HuH-7.5 (cell line): Measurements from ENCODE around the gene SLC1A5.
"Not testable (repeated sequence)": the region's sequence is repeated elsewhere in the genome, so short reads cannot be mapped to it uniquely, and the experiment has no call there.

Experiments used
- DNase-seq: peaks from one replicate; pipeline ENCODE4 v3.0.0; 2011; ENCODE audit warnings: low spot score

The SLC1A5 gene

DNA sequence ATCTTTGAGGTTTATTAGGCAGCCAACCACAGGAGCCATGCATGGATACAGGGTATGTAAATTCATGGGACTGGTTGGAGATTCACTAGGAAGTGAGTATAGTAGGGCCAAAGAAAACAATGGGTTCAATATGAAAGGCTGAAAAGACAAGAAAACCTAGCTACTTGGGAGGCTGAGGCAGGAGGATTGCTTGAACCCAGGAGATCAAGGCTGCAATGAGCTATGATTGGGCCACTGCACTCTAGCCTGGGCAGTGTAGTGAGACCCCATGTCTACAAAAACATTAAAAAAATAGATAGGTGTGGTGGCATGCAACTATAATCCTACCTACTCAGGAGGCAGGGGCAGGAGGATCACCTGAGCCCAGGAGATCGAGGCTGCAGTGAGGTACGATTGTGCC is 10.3 kb upstream of the SLC1A5 start:
- no peak for DNase-seq

DNA sequence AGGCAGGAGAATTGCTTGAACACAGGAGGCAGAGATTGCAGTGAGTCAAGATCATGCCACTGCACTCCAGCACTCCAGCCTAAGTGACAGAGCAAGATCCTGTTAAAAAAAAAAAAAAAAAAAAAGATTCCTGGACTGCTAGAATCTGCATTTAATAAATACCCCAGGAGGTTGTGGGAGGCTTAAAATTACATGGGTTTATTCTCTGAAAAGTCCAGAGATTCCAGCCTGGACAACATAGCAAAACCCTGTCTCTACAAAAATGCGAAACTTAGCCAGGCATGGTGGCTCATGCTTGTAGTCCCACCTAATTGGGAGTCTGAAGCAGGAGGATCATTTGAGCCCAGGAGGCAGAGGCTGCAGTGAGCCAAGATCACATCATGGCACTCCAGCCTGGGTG is 9.5 kb upstream of the SLC1A5 start:
- no peak for DNase-seq

DNA sequence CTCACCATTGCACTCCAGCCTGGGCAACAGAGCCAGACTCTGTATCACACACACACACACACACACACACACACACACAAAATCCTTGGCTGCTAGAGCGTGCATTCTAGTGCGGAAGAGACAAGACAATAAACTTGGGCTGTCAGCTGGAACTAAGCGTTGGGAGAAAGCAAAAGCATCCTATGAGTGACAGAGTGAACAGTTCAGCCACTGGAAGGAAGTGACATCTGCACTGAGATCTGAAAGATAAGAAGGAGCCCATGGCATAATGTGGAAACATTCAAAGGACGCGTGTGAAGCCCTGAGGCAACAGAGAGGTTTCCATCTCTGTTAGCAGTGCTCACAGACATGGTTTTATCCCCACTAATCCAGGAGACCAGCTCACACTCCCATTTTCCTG is 3.5 kb upstream of the SLC1A5 start:
- no peak for DNase-seq

DNA sequence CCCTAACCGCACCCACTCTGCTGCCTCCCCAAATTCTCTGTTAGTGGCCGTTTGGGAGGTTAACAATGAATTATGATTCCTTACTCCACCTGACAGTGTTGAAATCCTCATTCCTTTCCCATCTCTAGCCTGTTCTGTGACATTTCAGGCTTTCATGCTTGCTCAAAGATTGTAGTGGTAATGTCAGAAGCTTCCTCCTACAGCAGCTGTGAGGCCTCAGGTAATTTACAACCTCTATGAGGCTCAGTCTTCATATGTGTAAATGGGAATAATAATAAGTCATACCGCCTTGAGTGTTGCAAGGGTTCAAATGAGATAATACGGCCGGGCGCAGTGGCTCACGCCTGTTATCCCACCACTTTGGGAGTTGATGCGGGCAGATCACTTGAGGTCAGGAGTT is 977 bp upstream of the SLC1A5 start:
- no peak for DNase-seq

DNA sequence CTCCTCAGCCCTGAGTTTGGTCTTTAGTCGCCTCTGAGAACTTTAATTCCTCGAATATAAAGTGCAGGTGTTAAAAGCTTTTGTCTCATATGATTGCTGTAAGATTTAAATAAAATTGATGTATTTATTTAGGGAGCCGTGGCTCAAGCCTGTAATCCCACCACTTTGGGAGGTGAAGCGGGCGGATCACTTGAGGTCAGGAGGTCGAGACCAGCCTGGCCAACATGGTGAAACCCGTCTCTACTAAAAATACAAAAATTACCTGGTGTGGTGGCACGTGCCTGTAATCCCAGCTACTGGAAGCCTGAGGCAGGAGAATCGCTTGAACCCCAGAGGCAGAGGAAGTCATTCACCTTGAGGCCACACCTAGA is 559 bp upstream of the SLC1A5 start:
- no peak for DNase-seq

DNA sequence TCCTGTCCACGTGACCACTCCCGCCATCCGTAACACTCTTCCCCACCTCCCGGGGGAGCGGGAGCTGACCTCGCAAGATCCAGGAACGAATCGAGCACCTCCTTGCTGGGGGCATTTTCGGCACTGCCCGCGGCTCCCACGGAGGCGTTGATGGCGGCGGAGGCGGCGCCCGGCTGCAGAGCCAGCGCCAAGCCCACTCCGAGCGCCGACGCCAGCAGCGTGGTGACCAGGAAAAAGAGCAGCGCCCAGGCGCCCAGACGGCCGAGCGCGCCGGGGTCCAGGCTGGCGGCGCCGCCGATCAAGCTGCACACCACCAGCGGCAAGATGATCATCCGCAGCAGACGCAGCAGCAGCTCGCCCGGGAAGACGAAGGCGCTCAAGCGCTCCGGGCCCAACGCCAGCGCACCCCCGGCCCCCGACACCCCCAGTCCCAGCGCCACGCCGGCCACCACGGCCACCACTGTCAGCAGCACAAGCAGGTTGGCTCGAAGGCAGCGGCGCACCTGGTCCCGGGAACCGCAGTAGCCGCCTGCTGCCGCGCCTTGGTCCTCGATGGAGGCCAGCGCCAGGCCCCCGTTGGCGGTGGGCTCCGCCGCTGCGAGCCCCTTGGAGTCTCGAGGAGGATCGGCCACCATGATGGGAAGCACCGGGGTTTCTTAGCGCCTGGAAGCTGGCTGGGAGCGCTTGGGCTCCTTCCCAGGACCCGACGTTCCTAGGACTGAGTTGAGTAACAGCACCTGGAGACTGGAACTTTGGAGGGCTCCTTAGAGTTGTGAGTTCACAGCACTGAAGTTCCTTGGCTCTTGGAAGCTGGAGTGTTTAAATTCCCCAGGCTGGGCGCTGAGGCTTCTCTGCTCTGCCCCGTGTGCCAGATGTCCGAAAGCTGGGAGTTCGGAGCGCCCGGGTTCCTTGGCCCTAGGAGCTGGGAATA is 798 bp downstream of the SLC1A5 start:
- DNase-seq = peak; percentile 75

DNA sequence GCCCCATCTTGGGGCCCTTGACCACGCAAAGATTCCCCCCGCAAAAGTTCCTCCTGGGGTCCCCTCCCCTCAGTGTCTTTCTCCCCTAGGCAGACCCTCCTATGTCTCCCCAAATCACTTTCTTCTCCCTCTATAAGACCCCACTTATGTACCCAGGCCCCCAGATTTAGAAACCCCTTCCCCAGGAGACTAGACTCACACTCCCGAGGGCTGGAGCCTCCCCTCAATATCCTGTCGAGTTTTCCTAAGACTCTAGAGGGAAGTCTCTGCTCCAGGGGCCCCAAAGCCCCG is 1.4 kb downstream of the SLC1A5 start:
- DNase-seq = no peak

DNA sequence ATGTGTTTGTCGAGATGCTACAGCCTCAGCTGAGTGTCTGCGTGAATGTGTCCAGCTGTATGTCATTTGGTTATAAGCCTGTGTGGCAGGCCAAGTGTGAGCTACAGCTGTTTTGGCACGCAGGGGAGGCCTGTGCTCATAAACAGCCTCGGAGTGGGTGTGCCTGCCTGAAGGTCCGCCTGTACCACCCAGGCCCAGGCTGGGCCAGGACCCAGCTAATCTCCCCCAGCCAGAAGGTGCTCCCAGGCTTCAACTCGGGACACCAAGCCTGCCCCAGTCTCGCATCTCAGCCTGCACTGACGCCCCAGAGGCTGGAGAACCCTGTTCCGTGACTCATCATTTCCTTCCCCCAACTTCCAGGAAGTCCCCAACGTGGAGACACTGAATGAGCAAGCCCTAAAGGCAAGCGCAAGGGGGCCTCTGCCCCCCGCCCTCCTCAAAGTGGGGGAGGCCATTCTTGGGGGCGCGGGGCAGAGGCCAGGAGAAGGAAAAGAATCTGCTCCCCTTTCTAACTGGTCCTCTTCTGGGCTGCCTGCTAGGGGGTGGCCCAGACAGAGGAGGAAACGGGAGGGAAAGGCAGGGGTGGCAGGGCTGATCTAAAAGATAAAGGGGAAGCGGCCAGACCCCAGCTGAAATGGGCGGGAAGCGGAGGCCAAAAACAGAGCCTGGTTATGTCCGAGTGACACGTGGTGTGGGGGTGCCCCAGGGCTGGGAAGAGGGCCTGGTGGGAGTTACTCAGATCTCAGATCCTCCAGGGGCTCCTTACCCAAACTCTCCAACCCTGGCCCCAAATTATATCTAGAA is 2.0 kb downstream of the SLC1A5 start:
- peak; percentile 59 for DNase-seq

DNA sequence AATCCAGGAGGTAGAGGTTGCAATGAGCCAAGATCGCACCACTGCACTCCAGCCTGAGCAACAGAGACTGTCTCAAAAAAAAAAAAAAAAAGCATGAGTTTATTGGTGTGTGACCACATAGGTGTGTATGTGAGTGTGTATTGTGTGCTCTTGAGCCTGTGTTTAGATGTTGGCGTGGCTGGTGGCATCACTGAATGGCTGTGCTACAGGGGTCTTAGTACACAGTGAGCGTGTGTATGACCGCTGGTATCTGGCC is 2.5 kb downstream of the SLC1A5 start:
- no peak for DNase-seq

DNA sequence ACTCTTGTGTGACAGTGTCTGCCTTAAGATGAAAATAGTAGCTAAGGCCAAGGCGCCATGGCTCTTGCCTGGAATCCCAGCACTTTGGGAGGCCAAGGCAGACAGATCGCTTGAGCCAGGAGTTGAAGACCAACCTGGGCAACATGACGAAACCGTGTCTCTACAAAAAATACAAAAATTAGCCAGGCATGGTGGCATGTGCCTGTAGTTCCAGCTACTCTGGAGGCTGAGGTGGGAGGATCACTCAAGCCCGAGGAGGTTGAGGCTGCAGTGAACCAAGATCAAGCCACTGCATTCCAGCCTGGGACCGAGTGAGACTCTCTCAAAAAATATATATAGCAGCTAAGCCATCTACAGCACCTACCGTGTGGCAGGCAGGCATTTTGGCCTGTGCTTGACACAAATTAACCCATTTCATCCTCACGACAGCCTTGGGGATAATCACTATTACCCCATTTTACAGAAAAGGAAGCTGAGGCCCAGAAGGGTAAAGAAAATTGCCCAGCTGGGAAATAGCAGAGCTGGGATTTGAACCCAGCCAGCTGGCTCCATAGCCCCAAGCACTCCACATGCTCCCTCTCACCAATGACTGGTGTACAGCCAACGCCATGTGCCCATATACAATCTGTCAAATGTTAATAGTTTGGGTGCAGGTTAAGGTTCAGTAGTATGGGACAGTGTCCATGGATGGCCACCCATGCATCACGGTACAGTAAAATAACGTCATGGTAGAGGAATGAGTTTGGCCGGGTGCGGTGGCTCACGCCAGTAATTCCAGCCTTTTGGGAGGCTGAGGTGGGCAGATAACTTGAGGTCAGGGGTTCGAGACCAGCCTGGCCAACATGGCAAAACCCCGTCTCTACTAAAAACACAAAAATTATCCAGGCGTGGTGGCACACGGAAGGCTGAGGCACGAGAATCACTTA is 3.1 kb downstream of the SLC1A5 start:
- no peak for DNase-seq

DNA sequence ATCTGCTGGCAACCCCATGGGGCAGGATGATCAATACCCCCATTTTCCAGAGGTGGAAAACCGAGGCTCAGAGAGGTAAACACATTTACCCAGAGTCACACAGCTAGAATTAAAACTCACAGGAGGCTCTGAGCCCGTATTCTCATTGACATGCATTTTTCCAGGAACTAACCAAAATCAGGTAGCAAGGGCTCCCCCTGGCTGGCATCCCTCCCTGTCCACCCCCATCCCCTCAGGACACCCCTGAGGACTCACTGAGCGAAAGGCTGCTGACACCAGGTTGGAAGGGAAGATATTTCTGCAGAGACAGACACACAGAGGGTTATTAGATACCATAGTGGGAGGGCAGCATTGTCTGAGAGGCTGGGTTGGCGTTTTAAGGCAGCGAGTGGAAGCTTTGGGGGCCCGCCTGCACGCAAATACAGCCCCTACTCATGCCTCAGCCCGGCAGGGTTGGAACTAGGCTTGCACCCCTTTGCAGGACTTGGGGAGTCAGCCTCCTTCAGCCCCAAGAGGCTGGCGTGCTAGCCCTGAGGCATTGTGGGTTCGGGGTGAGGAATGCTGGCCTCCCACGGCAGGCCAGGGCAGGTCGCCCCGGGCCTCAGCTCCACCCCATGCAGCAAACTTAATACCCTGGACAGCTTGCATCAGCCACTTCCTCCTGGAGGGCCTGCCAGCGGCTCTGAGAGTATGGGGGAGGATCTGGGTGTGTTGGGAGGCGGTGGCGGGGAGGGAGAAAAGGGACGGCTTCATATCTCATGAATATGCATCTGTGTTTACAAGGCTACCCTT is 3.9 kb downstream of the SLC1A5 start:
- peak; percentile 91 for DNase-seq

DNA sequence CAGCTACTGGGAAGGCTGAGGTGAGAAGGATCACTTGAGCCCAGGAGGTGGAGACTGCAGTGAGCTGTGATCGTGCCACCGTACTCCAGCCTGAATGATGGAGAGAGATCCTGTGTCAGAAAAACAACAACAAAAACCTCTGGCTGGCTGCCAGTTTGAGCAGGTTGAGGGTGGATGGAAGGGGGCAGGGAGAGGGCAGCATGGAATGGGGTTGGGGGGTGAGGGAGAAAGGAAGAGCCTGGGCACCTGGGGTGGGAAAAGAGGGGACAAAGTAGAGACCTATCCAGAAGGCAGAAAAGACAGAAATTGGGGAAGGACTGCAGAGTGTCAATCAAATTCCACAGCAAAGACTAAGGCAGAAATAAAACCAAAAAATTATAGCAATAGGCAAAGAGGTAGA is 4.7 kb downstream of the SLC1A5 start:
- no peak for DNase-seq

DNA sequence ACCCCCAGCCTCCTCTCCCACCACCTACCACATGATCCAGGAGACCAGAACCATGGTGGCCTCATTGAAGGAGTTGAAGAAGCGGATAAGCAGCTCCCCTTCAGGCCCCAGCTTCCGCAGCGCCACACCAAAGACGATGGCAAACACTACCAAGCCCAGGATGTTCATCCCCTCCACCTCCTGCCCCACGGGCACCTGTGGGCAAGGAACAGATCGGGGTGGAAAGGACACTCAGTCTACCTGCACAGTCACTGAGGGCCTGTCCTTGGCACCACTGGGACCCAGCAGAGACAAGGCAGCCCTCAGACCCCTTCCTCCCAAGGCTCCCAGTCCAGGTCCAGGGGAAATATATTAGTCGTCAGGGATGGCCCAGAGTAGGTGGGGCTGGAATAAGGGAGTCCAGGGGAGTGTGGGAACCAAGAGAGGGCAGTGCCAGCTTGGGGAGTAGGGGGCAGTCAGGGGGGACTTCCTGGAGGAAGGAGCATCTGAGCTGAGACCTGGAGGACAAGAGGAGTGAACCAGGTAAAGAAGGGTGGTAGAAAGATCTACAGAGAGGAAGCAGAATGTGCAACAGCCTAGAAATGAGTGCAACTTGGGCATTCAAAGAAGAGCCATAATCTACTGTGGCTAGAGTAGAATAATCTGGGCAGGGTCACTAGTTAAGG is 5.9 kb downstream of the SLC1A5 start:
- DNase-seq = no peak

DNA sequence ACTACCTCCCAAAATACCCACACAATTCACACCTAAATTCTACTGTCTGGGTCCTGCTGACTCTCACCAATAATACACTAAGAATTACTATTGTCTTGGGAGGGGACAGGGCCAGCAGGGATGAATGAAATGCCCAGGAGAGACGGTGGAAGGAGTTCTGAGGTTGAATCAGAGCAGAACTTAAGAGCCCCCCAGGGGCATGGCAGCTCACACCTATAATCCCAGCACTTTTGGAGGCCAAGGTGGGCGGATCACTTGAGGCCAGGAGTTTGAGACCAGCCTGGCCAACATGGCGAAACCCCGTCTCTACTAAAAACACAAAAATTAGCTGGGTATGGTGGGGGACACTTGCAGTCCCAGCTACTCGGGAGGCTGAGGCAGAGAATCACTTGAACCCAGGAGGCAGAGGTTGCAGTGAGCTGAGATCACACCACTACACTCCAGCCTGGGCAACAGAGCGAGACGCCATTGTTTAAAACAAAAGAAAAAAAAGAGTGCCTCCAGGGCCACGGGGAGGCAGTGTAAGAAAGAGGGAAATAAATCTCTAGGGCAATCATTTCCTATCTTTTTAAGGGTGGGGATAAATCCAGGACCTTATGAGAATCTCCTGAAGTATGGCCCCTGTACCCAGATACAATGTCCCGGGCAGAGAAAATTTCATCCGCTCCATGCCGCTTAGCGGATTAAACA is 10.3 kb downstream of the SLC1A5 start:
- DNase-seq = not testable (repeated sequence)

DNA sequence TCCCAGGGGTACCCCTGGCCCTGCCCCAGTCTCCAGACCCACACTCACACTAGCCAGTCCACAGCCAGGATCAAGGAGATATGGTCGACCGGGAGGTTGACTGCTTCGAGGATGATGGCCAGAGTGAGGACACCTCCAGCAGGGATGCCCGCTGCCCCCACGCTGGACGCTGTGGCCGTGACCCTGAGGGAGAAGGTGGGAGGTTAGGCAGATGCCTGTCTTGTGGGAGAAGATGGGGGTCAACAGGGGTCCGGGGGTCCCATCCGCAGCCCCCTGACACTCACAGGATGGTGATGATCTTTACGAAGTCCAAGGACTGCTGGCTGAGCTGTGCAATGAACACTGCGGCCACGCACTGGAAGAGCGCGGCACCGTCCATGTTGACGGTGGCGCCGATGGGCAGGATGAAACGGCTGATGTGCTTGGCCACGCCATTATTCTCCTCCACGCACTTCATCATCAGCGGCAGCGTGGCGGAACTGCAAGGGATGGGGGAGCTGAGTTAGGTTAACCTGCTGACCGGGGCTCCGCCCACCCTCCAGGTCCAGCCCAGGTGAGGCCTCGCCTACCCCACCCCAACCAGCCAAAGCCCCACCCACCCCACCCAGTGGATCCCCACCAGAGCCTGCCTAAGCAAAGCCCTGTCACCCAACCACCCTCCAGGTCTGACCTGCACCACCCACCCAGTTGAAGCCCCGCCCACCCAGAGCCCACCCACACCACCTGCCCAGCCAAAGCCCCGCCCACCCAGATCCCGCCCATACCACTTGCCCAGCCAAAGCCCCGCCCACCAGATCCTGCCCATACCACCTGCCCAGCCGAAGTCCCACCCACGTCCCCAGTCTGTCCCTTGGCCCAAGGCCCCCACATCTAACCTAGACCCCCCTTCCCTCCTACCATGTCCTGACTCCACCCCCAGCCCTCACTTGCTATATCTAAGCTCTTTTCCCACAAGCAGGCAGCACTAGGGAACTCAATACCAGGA is 11.2 kb downstream of the SLC1A5 start:
- DNase-seq = no peak

DNA sequence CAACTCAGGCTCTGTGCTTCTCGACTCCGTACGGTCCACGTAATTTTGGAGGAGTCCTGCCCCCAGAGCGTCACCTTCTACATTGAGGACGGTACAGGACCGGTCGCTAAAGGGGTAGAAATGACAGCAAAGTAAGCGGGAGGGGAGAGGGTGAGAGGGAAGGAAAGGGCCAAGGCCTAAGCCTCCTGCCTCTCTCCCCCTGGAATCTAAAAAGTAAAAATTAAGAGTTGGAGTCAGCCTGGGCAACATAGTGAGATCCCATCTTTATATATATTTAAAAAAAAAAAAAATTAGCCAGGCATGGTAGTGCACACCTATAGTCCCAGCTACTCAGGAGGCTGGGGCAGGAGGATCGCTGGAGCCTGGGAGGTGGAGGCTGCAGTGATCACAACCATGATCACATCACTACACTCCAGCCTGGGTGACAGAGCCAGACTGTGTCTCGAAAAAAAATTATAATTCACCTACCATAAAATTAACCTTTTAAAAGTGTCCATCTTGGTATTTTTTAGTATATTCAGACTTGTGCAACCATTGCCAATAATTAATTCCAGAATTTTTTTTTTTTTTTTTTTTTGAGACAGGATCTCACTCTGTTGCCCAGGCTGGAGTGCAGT is 12.6 kb downstream of the SLC1A5 start:
- no peak for DNase-seq

DNA sequence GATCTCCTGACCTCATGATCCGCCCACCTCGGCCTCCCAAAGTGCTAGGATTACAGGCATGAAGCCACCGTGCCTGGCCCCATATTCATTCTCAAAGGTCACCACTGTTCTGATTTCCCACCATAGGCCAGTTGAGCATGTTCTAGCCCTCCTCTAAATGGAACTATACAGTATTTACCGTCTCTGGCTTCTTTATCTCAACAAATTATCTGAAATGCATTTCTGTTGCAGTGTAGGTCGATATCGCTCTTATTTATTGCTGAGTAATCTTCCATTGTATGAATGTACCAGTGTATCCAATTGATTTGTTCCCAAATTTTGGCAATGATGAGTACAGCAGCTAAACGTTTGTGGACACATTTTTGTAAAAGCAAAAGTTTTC is 15.4 kb downstream of the SLC1A5 start:
- DNase-seq = no peak

DNA sequence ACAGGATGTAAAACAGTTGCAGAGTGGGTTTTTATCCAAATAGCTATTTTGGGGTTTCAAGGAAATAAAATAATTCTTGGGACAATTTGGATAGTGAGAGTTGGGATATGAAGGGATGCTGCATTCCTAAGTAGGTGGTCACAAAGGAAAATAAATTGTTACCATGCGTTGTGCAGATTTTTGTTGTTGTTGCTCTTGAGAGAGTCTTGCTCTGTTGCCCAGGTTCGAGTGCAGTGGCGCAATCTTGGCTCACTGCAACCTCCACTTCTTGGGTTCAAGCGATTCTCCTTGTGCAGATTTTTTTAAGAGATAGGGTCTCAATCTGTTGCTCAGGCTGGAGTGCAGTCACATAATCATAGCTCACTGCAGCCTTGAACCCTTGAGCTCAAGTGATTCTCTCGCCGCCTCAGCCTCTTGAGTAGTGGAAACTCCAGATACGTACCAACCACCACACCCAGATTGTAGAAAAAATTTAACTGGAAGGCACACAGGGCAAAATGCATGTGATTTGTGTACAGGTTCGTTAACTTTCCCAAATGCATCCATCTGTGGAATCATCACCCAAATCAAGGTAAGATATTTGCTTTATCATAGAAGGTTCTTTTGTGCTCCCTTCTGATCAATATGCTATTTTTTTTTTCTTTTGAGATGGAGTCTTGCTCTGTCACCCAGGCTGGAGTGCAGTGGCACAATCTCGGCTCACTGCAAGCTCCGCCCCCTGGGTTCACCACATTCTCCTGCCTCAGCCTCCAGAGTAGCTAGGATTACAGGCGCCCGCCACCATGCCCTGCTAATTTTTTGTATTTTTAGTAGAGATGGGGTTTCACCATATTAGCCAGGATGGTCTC is 16.0 kb downstream of the SLC1A5 start:
- no peak for DNase-seq
